Stomach (tissue), 4 donors: ENCODE data around the gene PRDM16.

ENCODE experiments used
- EP300 ChIP-seq: sonication (generic); formaldehyde crosslinking; IDR thresholded peaks from one replicate; pipeline ENCODE4 v1.6.1; 2017; ENCODE audit warnings: antibody characterized with exemption
- POLR2A ChIP-seq, 4 donors: fragments of 450-650 bp; IDR thresholded peaks; one replicate each; pipeline ENCODE4 v1.6.1; 2016; ENCODE audit warnings: antibody characterized with exemption in 4 of 4, control low read depth in 2 of 4, mild to moderate bottlenecking in 1 of 4, moderate library complexity in 1 of 4
- POLR2AphosphoS5 ChIP-seq, 3 donors: sonication (generic); formaldehyde crosslinking; IDR thresholded peaks; one replicate each; pipeline ENCODE4 v1.6.1; 2016; ENCODE audit warnings: antibody characterized with exemption in 3 of 3
- TF ChIP-seq, protein P1 (sequence below), 7 experiments: fragments of 450-650 bp in 4 of 7; fragments of 200-600 bp in 3 of 7; sonication (generic) in 3 of 7; IDR thresholded peaks; one replicate each; pipeline ENCODE4 v1.5.1; 2016 to 2019; ENCODE audit warnings: antibody characterized with exemption in 7 of 7, control low read depth in 2 of 7, mild to moderate bottlenecking in 1 of 7

DNA sequence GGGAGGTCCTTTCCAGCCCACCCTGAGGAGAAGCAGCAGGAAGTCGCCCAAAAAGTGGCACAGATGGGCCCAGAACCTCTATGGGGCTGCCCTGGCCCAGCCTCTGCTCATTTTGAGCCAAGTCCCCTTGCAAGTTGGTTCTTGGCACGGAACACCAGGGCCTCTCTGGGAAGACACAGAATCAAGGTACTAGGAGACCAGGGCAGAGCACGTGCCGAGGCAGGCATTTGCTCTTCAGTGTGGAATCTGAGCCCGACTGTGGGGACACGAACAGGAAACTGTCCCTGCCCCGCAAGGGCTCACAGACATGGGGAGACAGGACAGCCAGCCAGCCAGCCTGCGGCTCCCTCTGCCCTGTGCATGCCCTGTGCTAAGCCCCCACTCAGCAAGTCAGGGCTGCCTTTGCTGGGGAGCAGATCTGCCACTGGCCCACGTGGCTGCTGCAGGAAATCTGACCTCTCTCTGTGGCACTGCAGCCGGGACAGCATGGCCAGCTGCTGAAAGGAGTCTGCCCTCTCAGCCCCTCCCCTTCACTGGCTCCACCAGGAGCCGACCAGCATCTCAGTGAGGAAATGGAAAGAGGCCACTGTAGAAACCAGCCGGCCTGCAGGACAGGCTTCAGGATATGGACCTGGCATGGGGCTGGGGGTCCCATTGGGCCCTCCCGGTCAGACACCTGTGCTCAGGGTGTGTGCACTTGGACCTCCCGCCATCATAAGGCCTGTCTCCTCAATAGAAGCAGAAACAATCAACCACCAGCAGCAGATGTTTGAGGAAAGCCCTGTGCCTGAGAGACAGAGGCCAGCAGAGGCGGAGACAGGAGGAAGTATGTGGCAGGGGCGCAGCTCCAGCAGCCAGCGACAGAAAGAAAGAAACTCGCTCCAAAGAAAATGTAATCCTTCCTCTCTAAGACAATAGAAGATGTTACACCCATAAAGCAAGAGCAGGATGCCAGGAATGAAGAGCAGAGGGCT is 389.2 kb downstream of the PRDM16 start:
- TF ChIP-seq POLR2A (IDR thresholded peaks at IDR 0.05) (no peak), POLR2AphosphoS5 (IDR thresholded peaks at IDR 0.05) (no peak), EP300 (no peak)
- TF ChIP-seq, protein P1, sequence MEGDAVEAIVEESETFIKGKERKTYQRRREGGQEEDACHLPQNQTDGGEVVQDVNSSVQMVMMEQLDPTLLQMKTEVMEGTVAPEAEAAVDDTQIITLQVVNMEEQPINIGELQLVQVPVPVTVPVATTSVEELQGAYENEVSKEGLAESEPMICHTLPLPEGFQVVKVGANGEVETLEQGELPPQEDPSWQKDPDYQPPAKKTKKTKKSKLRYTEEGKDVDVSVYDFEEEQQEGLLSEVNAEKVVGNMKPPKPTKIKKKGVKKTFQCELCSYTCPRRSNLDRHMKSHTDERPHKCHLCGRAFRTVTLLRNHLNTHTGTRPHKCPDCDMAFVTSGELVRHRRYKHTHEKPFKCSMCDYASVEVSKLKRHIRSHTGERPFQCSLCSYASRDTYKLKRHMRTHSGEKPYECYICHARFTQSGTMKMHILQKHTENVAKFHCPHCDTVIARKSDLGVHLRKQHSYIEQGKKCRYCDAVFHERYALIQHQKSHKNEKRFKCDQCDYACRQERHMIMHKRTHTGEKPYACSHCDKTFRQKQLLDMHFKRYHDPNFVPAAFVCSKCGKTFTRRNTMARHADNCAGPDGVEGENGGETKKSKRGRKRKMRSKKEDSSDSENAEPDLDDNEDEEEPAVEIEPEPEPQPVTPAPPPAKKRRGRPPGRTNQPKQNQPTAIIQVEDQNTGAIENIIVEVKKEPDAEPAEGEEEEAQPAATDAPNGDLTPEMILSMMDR (IDR thresholded peaks at IDR 0.05): no peak
